Vagina (tissue), 2 donors: ENCODE measurements around the gene PCDHGC4.
A peak's percentile ranks its signal among the peaks of the same experiment; 100 is the strongest.

Source experiments
- POLR2A ChIP-seq, 2 donors: fragments of 450-650 bp; IDR thresholded peaks; one replicate each; pipeline ENCODE4 v1.6.1; 2017; ENCODE audit warnings: antibody characterized with exemption in 2 of 2, mild to moderate bottlenecking in 2 of 2, moderate library complexity in 2 of 2
- TF ChIP-seq, protein P1 (sequence below), 3 experiments: fragments of 450-650 bp in 2 of 3; fragments of 200-600 bp in 1 of 3; sonication (generic) in 1 of 3; IDR thresholded peaks; one replicate each; pipeline ENCODE4 v1.5.1; 2017 to 2019; ENCODE audit warnings: antibody characterized with exemption in 3 of 3, mild to moderate bottlenecking in 2 of 3, moderate library complexity in 2 of 3

DNA sequence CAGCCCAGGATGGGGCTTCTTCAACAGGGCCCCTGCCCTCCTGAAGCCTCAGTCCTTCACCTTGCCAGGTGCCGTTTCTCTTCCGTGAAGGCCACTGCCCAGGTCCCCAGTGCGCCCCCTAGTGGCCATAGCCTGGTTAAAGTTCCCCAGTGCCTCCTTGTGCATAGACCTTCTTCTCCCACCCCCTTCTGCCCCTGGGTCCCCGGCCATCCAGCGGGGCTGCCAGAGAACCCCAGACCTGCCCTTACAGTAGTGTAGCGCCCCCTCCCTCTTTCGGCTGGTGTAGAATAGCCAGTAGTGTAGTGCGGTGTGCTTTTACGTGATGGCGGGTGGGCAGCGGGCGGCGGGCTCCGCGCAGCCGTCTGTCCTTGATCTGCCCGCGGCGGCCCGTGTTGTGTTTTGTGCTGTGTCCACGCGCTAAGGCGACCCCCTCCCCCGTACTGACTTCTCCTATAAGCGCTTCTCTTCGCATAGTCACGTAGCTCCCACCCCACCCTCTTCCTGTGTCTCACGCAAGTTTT lies 27.6 kb downstream of the PCDHGC4 start:
- TF ChIP-seq, protein P1, sequence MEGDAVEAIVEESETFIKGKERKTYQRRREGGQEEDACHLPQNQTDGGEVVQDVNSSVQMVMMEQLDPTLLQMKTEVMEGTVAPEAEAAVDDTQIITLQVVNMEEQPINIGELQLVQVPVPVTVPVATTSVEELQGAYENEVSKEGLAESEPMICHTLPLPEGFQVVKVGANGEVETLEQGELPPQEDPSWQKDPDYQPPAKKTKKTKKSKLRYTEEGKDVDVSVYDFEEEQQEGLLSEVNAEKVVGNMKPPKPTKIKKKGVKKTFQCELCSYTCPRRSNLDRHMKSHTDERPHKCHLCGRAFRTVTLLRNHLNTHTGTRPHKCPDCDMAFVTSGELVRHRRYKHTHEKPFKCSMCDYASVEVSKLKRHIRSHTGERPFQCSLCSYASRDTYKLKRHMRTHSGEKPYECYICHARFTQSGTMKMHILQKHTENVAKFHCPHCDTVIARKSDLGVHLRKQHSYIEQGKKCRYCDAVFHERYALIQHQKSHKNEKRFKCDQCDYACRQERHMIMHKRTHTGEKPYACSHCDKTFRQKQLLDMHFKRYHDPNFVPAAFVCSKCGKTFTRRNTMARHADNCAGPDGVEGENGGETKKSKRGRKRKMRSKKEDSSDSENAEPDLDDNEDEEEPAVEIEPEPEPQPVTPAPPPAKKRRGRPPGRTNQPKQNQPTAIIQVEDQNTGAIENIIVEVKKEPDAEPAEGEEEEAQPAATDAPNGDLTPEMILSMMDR (IDR thresholded peaks at IDR 0.05): peak; percentile 63 to 89 (median 75)
- TF ChIP-seq POLR2A (IDR thresholded peaks at IDR 0.05): no peak
